Smooth muscle cell (in vitro differentiated cells): ENCODE measurements around the gene ODF4. TPM values are rescaled to one million over a fixed set of nuclear protein-coding genes. Genes with fewer than 3 reads are reported as not detected.
A peak's percentile ranks its signal among the peaks of the same experiment; 100 is the strongest.

Source experiments
- DNase-seq: peaks from one replicate; lab custom pipeline; 2025; ENCODE audit not compliant: unreplicated experiment; lab: John Stamatoyannopoulos, UW
- H2AFZ ChIP-seq: fragments of 200-600 bp; sonication (generic); 2 replicates; pipeline ENCODE4 v1.6.0; 2016; ENCODE audit warnings: antibody characterized with exemption, low read depth, mild to moderate bottlenecking
- H3F3A ChIP-seq: fragments of 200-600 bp; sonication (generic); 2 replicates; pipeline ENCODE4 v1.6.0; 2017; ENCODE audit warnings: antibody characterized with exemption, low read depth
- H3K27ac ChIP-seq: fragments of 200-600 bp; sonication (generic); 2 replicates; pipeline ENCODE4 v1.5.1; 2016; ENCODE audit warnings: low read depth, mild to moderate bottlenecking
- H3K27me3 ChIP-seq: fragments of 200-600 bp; sonication (generic); 2 replicates; pipeline ENCODE4 v1.6.1; 2016; ENCODE audit warnings: low read depth, mild to moderate bottlenecking
- H3K36me3 ChIP-seq: fragments of 200-600 bp; sonication (generic); 2 replicates; pipeline ENCODE4 v1.5.1; 2016; ENCODE audit warnings: low read depth
- H3K4me1 ChIP-seq: fragments of 200-600 bp; sonication (generic); 2 replicates; pipeline ENCODE4 v1.5.1; 2016; ENCODE audit warnings: low read depth
- H3K4me2 ChIP-seq: fragments of 200-600 bp; sonication (generic); 2 replicates; pipeline ENCODE4 v1.6.0; 2016; ENCODE audit warnings: mild to moderate bottlenecking
- H3K4me3 ChIP-seq: fragments of 200-600 bp; sonication (generic); 2 replicates; pipeline ENCODE4 v1.5.1; 2016; ENCODE audit warnings: mild to moderate bottlenecking
- H3K79me2 ChIP-seq: fragments of 200-600 bp; sonication (generic); 2 replicates; pipeline ENCODE4 v1.6.0; 2016; ENCODE audit warnings: low read depth, mild to moderate bottlenecking
- H3K9ac ChIP-seq: fragments of 200-600 bp; sonication (generic); 2 replicates; pipeline ENCODE4 v1.6.0; 2016; ENCODE audit warnings: low read depth
- H3K9me3 ChIP-seq: fragments of 200-600 bp; sonication (generic); replicated peaks from 2 replicates; pipeline ENCODE4 v1.5.1; 2016; ENCODE audit warnings: low read depth
- H4K20me1 ChIP-seq: fragments of 200-600 bp; sonication (generic); 2 replicates; pipeline ENCODE4 v1.6.0; 2016; ENCODE audit warnings: low read depth
- CTCF ChIP-seq: fragments of 200-600 bp; sonication (generic); IDR thresholded peaks from 2 replicates; pipeline ENCODE4 v1.5.1; 2017; ENCODE audit warnings: borderline replicate concordance, mild to moderate bottlenecking, antibody characterized with exemption; ENCODE audit not compliant: insufficient read depth, poor library complexity, severe bottlenecking
- WGBS: methylation state at CpG from one replicate; pipeline ENCODE4 v1.1.7; 2016; ENCODE audit warnings: low lambda C conversion rate; 5-methylcytosine and 5-hydroxymethylcytosine counted together
- polyA plus RNA-seq: library from polyadenylated mRNA; unstranded; fragments of >200 nt; fragmentation: Nextera tagmentation; extraction: Ambion mirVana; gene quantifications from 2 replicates; pipeline ENCODE4 v1.2.1, GENCODE V29; 2016
- total RNA-seq: library from RNA; depleted of rRNA; stranded (reverse); fragments of >200 nt; gene quantifications from 2 replicates; pipeline ENCODE4 v1.2.3, GENCODE V29; 2014

ODF4 gene
- total and polyA plus RNA-seq, 2 experiments from 2014 or later, result not detected

- 87% methylated on average over 6 of the region's 8 CpGs for WGBS
These were observed 17.6 kb upstream of the ODF4 start for GRCh38 chr17:8322061-8322460.

GRCh38 chr17:8324132-8324531, 15.5 kb upstream of the ODF4 start:
- Histone ChIP-seq H3K27ac (no peak overlapping the region), H3K27me3 (peaks cover 2% of the 10 kb centered on the region), H4K20me1 (no peaks in the 10 kb centered on the region), H2AFZ (no peak overlapping the region), H3K9ac (no peak overlapping the region), H3K4me2 (no peak overlapping the region), H3K9me3 (no peaks in the 10 kb centered on the region), H3K4me3 (no peak overlapping the region), H3K4me1 (peaks cover 6% of the 10 kb centered on the region), H3K36me3 (no peaks in the 10 kb centered on the region), H3K79me2 (no peaks in the 10 kb centered on the region), H3F3A (no peaks in the 10 kb centered on the region)
- TF ChIP-seq CTCF, result no peak
- DNase-seq, result no peak
- 88% methylated on average over 5 of the region's 5 CpGs for WGBS

More at GRCh38 chr17:8322061-8322460, 17.6 kb upstream of the ODF4 start:
- Histone ChIP-seq H3F3A (no peaks in the 10 kb centered on the region), H3K9me3 (no peaks in the 10 kb centered on the region), H3K79me2 (no peaks in the 10 kb centered on the region), H3K4me1 (peaks cover 6% of the 10 kb centered on the region), H3K9ac (no peak overlapping the region), H3K27me3 (peaks cover 20% of the 10 kb centered on the region), H3K4me2 (no peak overlapping the region), H3K27ac (no peak overlapping the region), H3K36me3 (no peaks in the 10 kb centered on the region), H2AFZ (no peak overlapping the region), H4K20me1 (no peaks in the 10 kb centered on the region), H3K4me3 (no peak overlapping the region)
- TF ChIP-seq CTCF, result no peak
- DNase-seq, result no peak

- H3K27me3 ChIP-seq, result no peaks in the 10 kb centered on the region
- H4K20me1 ChIP-seq, result no peaks in the 10 kb centered on the region
- no peak for TF ChIP-seq CTCF
- peaks cover 6% of the 10 kb centered on the region for H3K4me1 ChIP-seq
- no peak overlapping the region for H3K4me3 ChIP-seq
- no peak overlapping the region for H3K9ac ChIP-seq
- H3F3A ChIP-seq, result no peaks in the 10 kb centered on the region
- no peaks in the 10 kb centered on the region for H3K9me3 ChIP-seq
- H3K4me2 ChIP-seq, result no peak overlapping the region
- no peak for DNase-seq
- H3K79me2 ChIP-seq, result no peaks in the 10 kb centered on the region
- H3K27ac ChIP-seq, result no peak overlapping the region
- no peaks in the 10 kb centered on the region for H3K36me3 ChIP-seq
- 94% methylated on average over 5 of the region's 5 CpGs for WGBS
- no peak overlapping the region for H2AFZ ChIP-seq
These were observed 14.7 kb upstream of the ODF4 start for GRCh38 chr17:8324923-8325322.

GRCh38 chr17:8326511-8327302, 12.9 kb upstream of the ODF4 start:
- H3K9me3 ChIP-seq, result no peaks in the 10 kb centered on the region
- no peaks in the 10 kb centered on the region for H3K36me3 ChIP-seq
- no peak overlapping the region for H3K27ac ChIP-seq
- no peaks in the 10 kb centered on the region for H3K27me3 ChIP-seq
- H3K4me2 ChIP-seq, result peak overlapping the region; percentile 95
- WGBS, result 5% methylated on average over 27 of the region's 48 CpGs
- peak overlapping the region; percentile 96 for H2AFZ ChIP-seq
- peak overlapping the region; percentile 64 for H3K4me3 ChIP-seq
- peaks cover 6% of the 10 kb centered on the region for H3K4me1 ChIP-seq
- peak; percentile 15 for DNase-seq
- H3K79me2 ChIP-seq, result no peaks in the 10 kb centered on the region
- no peak for TF ChIP-seq CTCF
- H3F3A ChIP-seq, result no peaks in the 10 kb centered on the region
- H4K20me1 ChIP-seq, result no peaks in the 10 kb centered on the region
- H3K9ac ChIP-seq, result peak overlapping the region; percentile 61
